Ovary (tissue), 3 donors: ENCODE measurements around the gene BRMS1.

ENCODE experiments used
- EP300 ChIP-seq: sonication (generic); formaldehyde crosslinking; IDR thresholded peaks from one replicate; pipeline ENCODE4 v1.6.1; 2017; ENCODE audit warnings: antibody characterized with exemption
- POLR2A ChIP-seq: fragments of 450-650 bp; IDR thresholded peaks from one replicate; pipeline ENCODE4 v1.6.1; 2017; ENCODE audit warnings: antibody characterized with exemption, mild to moderate bottlenecking, moderate library complexity
- TF ChIP-seq, protein P1 (sequence below), 3 donors: fragments of 450-650 bp in 2 of 3; fragments of 200-600 bp in 1 of 3; IDR thresholded peaks; one replicate each; pipeline versions ENCODE4 v1.5.1 to v1.8.0; 2016 to 2022; ENCODE audit warnings: antibody characterized with exemption in 3 of 3, mild to moderate bottlenecking in 1 of 3
- donor health status: DM: no; HTN: no; CAD: no.

DNA sequence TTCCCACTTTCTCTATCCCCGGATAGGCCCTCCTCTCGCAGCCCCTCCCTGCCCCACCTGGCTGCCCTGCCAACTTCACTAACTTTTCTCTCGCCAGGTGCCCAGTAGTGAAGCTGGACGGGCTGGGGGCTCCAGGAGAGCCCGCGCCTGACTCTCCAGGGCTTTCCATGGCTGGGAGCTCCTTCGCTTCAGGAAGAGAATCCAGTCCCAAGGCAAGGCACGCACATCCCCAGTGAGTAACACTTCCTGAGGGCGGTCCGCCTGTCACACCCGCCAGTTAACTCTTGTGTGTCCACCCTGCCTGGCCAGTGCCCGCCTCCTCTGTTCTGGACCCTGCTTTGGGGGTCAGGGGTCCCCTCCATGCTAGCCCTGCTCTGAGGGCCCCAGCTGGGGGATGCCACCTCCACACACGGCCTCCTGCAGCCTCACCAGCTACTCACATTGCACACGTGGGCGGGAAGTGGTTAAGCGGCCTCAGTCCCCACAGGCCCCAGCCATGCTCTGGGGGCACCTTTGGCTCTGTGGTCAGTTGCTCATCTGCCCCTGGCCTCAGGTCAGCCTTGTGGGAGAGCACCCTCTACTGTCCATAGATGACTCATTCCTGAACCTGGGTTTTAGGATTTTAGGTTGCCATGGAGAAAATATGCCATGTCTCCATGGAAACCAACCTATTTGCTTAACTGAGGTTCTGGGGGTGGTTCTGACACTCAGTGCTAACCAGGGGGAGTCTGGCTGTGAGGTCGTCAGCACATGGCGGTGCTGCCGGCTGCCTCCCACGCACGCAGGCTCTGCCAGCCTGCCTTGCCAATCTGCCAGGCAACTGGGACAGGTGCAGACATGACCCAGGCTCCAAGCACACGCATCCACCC is 8.4 kb downstream of the BRMS1 start, which contains the start of gene RIN1:
- TF ChIP-seq, protein P1, sequence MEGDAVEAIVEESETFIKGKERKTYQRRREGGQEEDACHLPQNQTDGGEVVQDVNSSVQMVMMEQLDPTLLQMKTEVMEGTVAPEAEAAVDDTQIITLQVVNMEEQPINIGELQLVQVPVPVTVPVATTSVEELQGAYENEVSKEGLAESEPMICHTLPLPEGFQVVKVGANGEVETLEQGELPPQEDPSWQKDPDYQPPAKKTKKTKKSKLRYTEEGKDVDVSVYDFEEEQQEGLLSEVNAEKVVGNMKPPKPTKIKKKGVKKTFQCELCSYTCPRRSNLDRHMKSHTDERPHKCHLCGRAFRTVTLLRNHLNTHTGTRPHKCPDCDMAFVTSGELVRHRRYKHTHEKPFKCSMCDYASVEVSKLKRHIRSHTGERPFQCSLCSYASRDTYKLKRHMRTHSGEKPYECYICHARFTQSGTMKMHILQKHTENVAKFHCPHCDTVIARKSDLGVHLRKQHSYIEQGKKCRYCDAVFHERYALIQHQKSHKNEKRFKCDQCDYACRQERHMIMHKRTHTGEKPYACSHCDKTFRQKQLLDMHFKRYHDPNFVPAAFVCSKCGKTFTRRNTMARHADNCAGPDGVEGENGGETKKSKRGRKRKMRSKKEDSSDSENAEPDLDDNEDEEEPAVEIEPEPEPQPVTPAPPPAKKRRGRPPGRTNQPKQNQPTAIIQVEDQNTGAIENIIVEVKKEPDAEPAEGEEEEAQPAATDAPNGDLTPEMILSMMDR (IDR thresholded peaks at IDR 0.05), result peak in 2 of 3 donors; percentile 38 to 44
- no peak for TF ChIP-seq POLR2A
- no peak for TF ChIP-seq EP300
